ENCODE measurements around the gene SEPTIN8.

DNA sequence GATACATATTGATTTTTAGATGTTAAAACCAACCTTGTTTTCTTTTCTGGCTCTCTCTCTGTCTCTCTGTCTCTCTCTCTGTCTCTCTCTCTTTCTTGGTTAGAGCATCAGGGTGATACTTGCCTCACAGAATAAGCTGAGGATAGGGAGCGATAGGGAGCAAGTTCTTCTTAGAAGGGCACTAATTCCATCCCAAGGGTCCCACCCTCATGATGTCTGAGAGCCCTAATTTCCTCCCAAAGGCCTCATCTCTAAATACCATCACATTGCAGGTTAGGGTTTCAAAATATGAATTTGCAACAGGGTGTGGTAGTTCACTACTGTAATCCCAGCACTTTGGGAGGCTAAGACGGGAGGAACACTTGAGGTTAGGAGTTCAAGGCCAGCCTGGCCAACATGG lies 34.9 kb downstream of the SEPTIN8 start:
- TF ChIP-seq CTBP1 (IDR thresholded peaks at IDR 0.05; ENCODE audit: borderline replicate concordance) = no peak
- no peak for TF ChIP-seq BHLHE40 (IDR thresholded peaks at IDR 0.05; ENCODE audit: borderline replicate concordance)
- no peak for TF ChIP-seq SP1 (IDR thresholded peaks at IDR 0.05)
- no peak for TF ChIP-seq SUZ12 (IDR thresholded peaks at IDR 0.05)
- TF ChIP-seq HDGF (IDR thresholded peaks at IDR 0.05; ENCODE audit: borderline replicate concordance) = no peak
- no peak for TF ChIP-seq FOXK2 (IDR thresholded peaks at IDR 0.05)
- no peak for TF ChIP-seq LEF1 (IDR thresholded peaks at IDR 0.05; ENCODE audit: borderline replicate concordance)
- TF ChIP-seq NFRKB (IDR thresholded peaks at IDR 0.05) = no peak
- no peak for TF ChIP-seq ELF4 (IDR thresholded peaks at IDR 0.05)
- no peak for TF ChIP-seq FOXA1 (IDR thresholded peaks at IDR 0.05)
- no peak for TF ChIP-seq FOXM1 (IDR thresholded peaks at IDR 0.05; ENCODE audit: borderline replicate concordance)
- TF ChIP-seq ARNT (IDR thresholded peaks at IDR 0.05) = no peak
- TF ChIP-seq TARDBP (IDR thresholded peaks at IDR 0.05) = no peak

All from HEK293T (cell line).